Measurements from ENCODE around the gene VAT1L.

- TF ChIP-seq CTCF (IDR thresholded peaks at IDR 0.05) (no peak), POLR2A (IDR thresholded peaks at IDR 0.05) (no peak), POLR2AphosphoS5 (IDR thresholded peaks at IDR 0.05) (no peak)
Measured at GRCh38 chr16:77840093-77840492, 51.7 kb downstream of the VAT1L start.

Measured in prostate gland (tissue), 2 donors.